A549 (cell line): ENCODE data around the gene HSPB1. TPM values are rescaled to one million over a fixed set of nuclear protein-coding genes. Genes with fewer than 3 reads are reported as not detected.

Source experiments
- ATAC-seq, 2 experiments: fragments of 200-7000 bp in 1 of 2; fragments of >200 bp in 1 of 2; cut with Nextera tagmentation in 1 of 2; cut with Tn5 transposase in 1 of 2; 3 replicates each; pipeline versions ENCODE4 v1.8.0 to v1.9.1; 2018 to 2020; ENCODE audit warnings: mild to moderate bottlenecking in 1 of 2, moderate library complexity in 1 of 2
- CTCF ChIA-PET: fragments of 300-600 bp; sonication (Branson Sonifier 250); formaldehyde crosslinking; extraction: SDS; loops from one replicate; lab custom pipeline; 2021; ENCODE audit warnings: antibody characterized with exemption, inconsistent platforms; lab: Yijun Ruan, JAX
- POLR2A ChIA-PET: fragments of 350-600 bp; formaldehyde crosslinking; extraction: SDS; loops from one replicate; lab custom pipeline; 2021; ENCODE audit warnings: antibody characterized with exemption, inconsistent platforms; lab: Yijun Ruan, JAX
- DNase-seq, 2 experiments: peaks; one replicate each; pipeline versions ENCODE4 v3.0.0 to v3.0.0-alpha.2; 2011 to 2016; ENCODE audit warnings: low read depth in 1 of 2, low spot score in 1 of 2
- FAIRE-seq: peaks from 2 replicates; lab custom pipeline; 2011; peaks lifted over from hg19 to GRCh38; lab: Jason Lieb, UNC
- H3K27ac ChIP-seq, 2 experiments: fragments of >200 bp; sonication (Bioruptor Twin); formaldehyde crosslinking; 3 replicates each; pipeline ENCODE4 v1.5.1; 2016 to 2017
- H3K4me1 ChIP-seq: fragments of >200 bp; sonication (Bioruptor Twin); formaldehyde crosslinking; 3 replicates; pipeline ENCODE4 v1.6.1; 2016
- H3K4me2 ChIP-seq: fragments of >200 bp; sonication (Bioruptor Twin); formaldehyde crosslinking; 3 replicates; pipeline ENCODE4 v1.6.1; 2016
- H3K4me3 ChIP-seq: fragments of >200 bp; sonication (Bioruptor Twin); formaldehyde crosslinking; 3 replicates; pipeline ENCODE4 v1.5.1; 2016
- H3K9me3 ChIP-seq: fragments of >200 bp; sonication (Bioruptor Twin); formaldehyde crosslinking; 3 replicates; pipeline ENCODE4 v1.6.1; 2016
- ATOH8 ChIP-seq: fragments of 250-450 bp; sonication (Bioruptor Pico); IDR thresholded peaks from 2 replicates; pipeline ENCODE4 v1.5.0; 2020; ENCODE audit warnings: low read depth, mild to moderate bottlenecking, moderate library complexity
- BCL3 ChIP-seq: fragments of >200 bp; sonication (Bioruptor Twin); formaldehyde crosslinking; IDR thresholded peaks from 3 replicates; pipeline ENCODE4 v1.6.1; 2016
- BHLHE40 ChIP-seq: IDR thresholded peaks from 2 replicates; pipeline ENCODE4 v1.6.1; 2012; ENCODE audit warnings: low read depth, low read length, inconsistent platforms
- CBX2 ChIP-seq: fragments of 200-600 bp; sonication (generic); IDR thresholded peaks from 2 replicates; pipeline ENCODE4 v1.6.1; 2016; ENCODE audit warnings: low read depth, mild to moderate bottlenecking, borderline replicate concordance
- CBX8 ChIP-seq: fragments of 200-600 bp; sonication (generic); IDR thresholded peaks from 2 replicates; pipeline ENCODE4 v1.6.1; 2016
- E2F6 ChIP-seq: IDR thresholded peaks from 2 replicates; pipeline ENCODE4 v1.6.1; 2012; ENCODE audit warnings: low read depth, borderline replicate concordance
- EHMT2 ChIP-seq: fragments of 200-600 bp; sonication (generic); IDR thresholded peaks from 2 replicates; pipeline ENCODE4 v1.6.1; 2016; ENCODE audit warnings: antibody characterized with exemption, low read depth, mild to moderate bottlenecking, moderate library complexity
- EP300 ChIP-seq, 2 experiments: fragments of >200 bp; sonication (Bioruptor Twin); formaldehyde crosslinking; IDR thresholded peaks; 2 replicates in 1 of 2; 3 replicates in 1 of 2; pipeline ENCODE4 v1.6.1; 2016 to 2017
- ESRRA ChIP-seq: fragments of 150-350 bp; IDR thresholded peaks from 2 replicates; pipeline ENCODE4 v1.6.1; 2014; ENCODE audit warnings: mild to moderate bottlenecking, low read length, borderline replicate concordance
- HDAC2 ChIP-seq: fragments of 200-600 bp; sonication (generic); IDR thresholded peaks from 2 replicates; pipeline ENCODE4 v1.6.1; 2016
- HEYL ChIP-seq: fragments of 250-450 bp; sonication (Bioruptor Pico); IDR thresholded peaks from 2 replicates; pipeline ENCODE4 v1.8.0; 2021; ENCODE audit warnings: mild to moderate bottlenecking, moderate library complexity
- HMGXB4 ChIP-seq: fragments of 250-450 bp; sonication (Bioruptor Pico); IDR thresholded peaks from 2 replicates; pipeline ENCODE4 v1.5.0; 2021; ENCODE audit warnings: mild to moderate bottlenecking, moderate library complexity, borderline replicate concordance
- HOXB5 ChIP-seq: fragments of 250-450 bp; sonication (Bioruptor Pico); IDR thresholded peaks from 2 replicates; pipeline ENCODE4 v1.5.0; 2020; ENCODE audit warnings: mild to moderate bottlenecking, moderate library complexity
- JUN ChIP-seq, 2 experiments: fragments of >200 bp; sonication (Bioruptor Twin); formaldehyde crosslinking; IDR thresholded peaks; 2 replicates in 1 of 2; 3 replicates in 1 of 2; pipeline ENCODE4 v1.6.1; 2016 to 2017
- KDM5A ChIP-seq: fragments of 200-600 bp; sonication (generic); IDR thresholded peaks from 2 replicates; pipeline ENCODE4 v1.6.1; 2016; ENCODE audit warnings: antibody characterized with exemption, mild to moderate bottlenecking
- MAX ChIP-seq: IDR thresholded peaks from 2 replicates; pipeline ENCODE4 v1.6.1; 2012
- MAZ ChIP-seq: fragments of 150-350 bp; IDR thresholded peaks from 2 replicates; pipeline ENCODE4 v1.6.1; 2014; ENCODE audit warnings: antibody characterized with exemption, low read depth, low read length, borderline replicate concordance
- MYC ChIP-seq: IDR thresholded peaks from 2 replicates; pipeline ENCODE4 v1.6.1; 2012; ENCODE audit warnings: mild to moderate bottlenecking, inconsistent platforms, low read length, improper control_type of control experiment, borderline replicate concordance
- NFE2L2 ChIP-seq: fragments of 150-350 bp; conservative IDR thresholded peaks from 2 replicates; pipeline ENCODE4 v1.6.1; 2014; ENCODE audit warnings: low read length
- NPAS2 ChIP-seq: fragments of 250-450 bp; sonication (Bioruptor Pico); IDR thresholded peaks from 2 replicates; pipeline ENCODE4 v1.8.0; 2022; ENCODE audit warnings: mild to moderate bottlenecking, moderate library complexity, borderline replicate concordance
- NR3C1 ChIP-seq: fragments of >200 bp; sonication (Bioruptor Twin); formaldehyde crosslinking; IDR thresholded peaks from 3 replicates; pipeline ENCODE4 v1.6.1; 2017
- PHF8 ChIP-seq: fragments of 200-600 bp; sonication (generic); IDR thresholded peaks from 2 replicates; pipeline ENCODE4 v1.6.1; 2016; ENCODE audit warnings: low read depth, mild to moderate bottlenecking, antibody characterized with exemption, moderate library complexity, borderline replicate concordance
- POLR2A ChIP-seq: IDR thresholded peaks from 2 replicates; pipeline ENCODE4 v1.6.1; 2012; ENCODE audit warnings: mild to moderate bottlenecking, low read length
- RARB ChIP-seq: fragments of 250-450 bp; sonication (Bioruptor Pico); IDR thresholded peaks from 2 replicates; pipeline ENCODE4 v1.8.0; 2021; ENCODE audit warnings: mild to moderate bottlenecking, moderate library complexity
- REST ChIP-seq: fragments of 200-600 bp; sonication (generic); IDR thresholded peaks from 2 replicates; pipeline ENCODE4 v1.6.1; 2016; ENCODE audit warnings: antibody characterized with exemption, mild to moderate bottlenecking, moderate library complexity
- RFX5 ChIP-seq: fragments of 450-650 bp; IDR thresholded peaks from 2 replicates; pipeline ENCODE4 v1.7.1; 2014; ENCODE audit warnings: antibody characterized with exemption, mild to moderate bottlenecking, moderate library complexity
- TFCP2L1 ChIP-seq: fragments of 250-450 bp; sonication (Bioruptor Pico); IDR thresholded peaks from 2 replicates; pipeline ENCODE4 v1.5.0; 2021; ENCODE audit warnings: mild to moderate bottlenecking
- TP53 ChIP-seq: fragments of 250-450 bp; sonication (Bioruptor Pico); IDR thresholded peaks from 2 replicates; pipeline ENCODE4 v1.5.0; 2021; ENCODE audit warnings: mild to moderate bottlenecking, moderate library complexity
- ZFP36 ChIP-seq: fragments of 450-650 bp; IDR thresholded peaks from 2 replicates; pipeline ENCODE4 v1.6.1; 2014; ENCODE audit warnings: borderline replicate concordance; ENCODE audit not compliant: partially characterized antibody
- ZNF302 ChIP-seq: fragments of 250-450 bp; sonication (Bioruptor Pico); IDR thresholded peaks from 2 replicates; pipeline ENCODE4 v1.9.0; 2021; ENCODE audit warnings: inconsistent platforms, mild to moderate bottlenecking, moderate library complexity
- WGBS: methylation state at CpG from one replicate; pipeline ENCODE4 v1.1.6; 2017; ENCODE audit errors: missing lambda C conversion rate; 5-methylcytosine and 5-hydroxymethylcytosine counted together
- polyA plus RNA-seq, 4 experiments: library from polyadenylated mRNA; depleted of rRNA in 3 of 4; stranded (reverse); fragments of >200 nt; fragmentation: RNase III in 1 of 4; extraction: RNeasy Plus Mini Kit Qiagen cat#74134 plus additional on column Dnase treatment in 1 of 4; gene quantifications; 2 replicates in 3 of 4; 3 replicates in 1 of 4; pipeline ENCODE4 v1.2.3, GENCODE V29; 2011 to 2017

Gene HSPB1
- polyA plus RNA-seq, 2 of the 4 experiments (the other 2 are of a cell fraction): 209 to 620 TPM

GRCh38 chr7:76317782-76318487 is 15.5 kb downstream of the HSPB1 start:
- peak; percentile 84 to 91 for ATAC-seq
- H3K4me3 ChIP-seq: peak overlapping the region; percentile 55
- WGBS: 1% methylated on average over 20 of the region's 50 CpGs
- peaks cover 33% of the 10 kb centered on the region for H3K4me1 ChIP-seq
- H3K4me2 ChIP-seq: peak overlapping the region; percentile 79
- H3K27ac ChIP-seq: peak overlapping the region; percentile 85 to 94
- ChIA-PET POLR2A (interaction anchor here (0.7 to 2.8 kb wide), 15 partner anchors 9 to 149 kb away, joined by 3 to 23 read pairs (median 5); partner anchors contain the start of genes HSPB1 and YWHAG), CTCF (interaction anchor here (0.6 to 27.1 kb wide), 10 partner anchors 13 to 151 kb away, joined by 3 to 764 read pairs (median 13); partner anchors contain the start of genes HSPB1 and YWHAG)
- DNase-seq: peak; percentile 96 to 99
- no peak for FAIRE-seq
- TF ChIP-seq HMGXB4: no peak
- TF ChIP-seq EHMT2: no peak
- no peak for TF ChIP-seq NR3C1
- peak; percentile 54; the same call in 2 of the 3 replicates for TF ChIP-seq BCL3
- no peak for TF ChIP-seq ZNF302 (CRISPR knock-in tag)
- TF ChIP-seq POLR2A: peak; percentile 79
- 0 out of 2 replicates have a peak, but pooled peaks have one; percentile 62 for TF ChIP-seq RARB (CRISPR knock-in tag)
- TF ChIP-seq TFCP2L1 (CRISPR knock-in tag): peak; percentile 68; the same call in 1 of the 2 replicates
- TF ChIP-seq CBX2: no peak
- TF ChIP-seq REST: no peak; the same call in 1 of the 2 replicates
- TF ChIP-seq MAZ: no peak
- no peak for TF ChIP-seq HDAC2
- TF ChIP-seq E2F6: peak; percentile 81
- peak; percentile 47 for TF ChIP-seq MAX
- no peak for TF ChIP-seq KDM5A
- no peak for TF ChIP-seq ATOH8
- TF ChIP-seq CBX8: no peak
- TF ChIP-seq NPAS2 (CRISPR knock-in tag): no peak
- TF ChIP-seq BHLHE40: no peak
- no peak for TF ChIP-seq MYC
- peak; percentile 48; the same call in 1 of the 2 replicates for TF ChIP-seq PHF8
- 0 out of 2 replicates have a peak, but pooled peaks have one; percentile 29 for TF ChIP-seq TP53 (CRISPR knock-in tag)
- TF ChIP-seq EP300 (IDR thresholded peaks at IDR 0.05): no peak
- peak; percentile 33 to 65; a peak in 4 of 5 replicates for TF ChIP-seq JUN (IDR thresholded peaks at IDR 0.05)
- peak; percentile 99 for TF ChIP-seq RFX5
- TF ChIP-seq ZFP36: no peak
- no peak for TF ChIP-seq ESRRA
- no peak for TF ChIP-seq HEYL
- TF ChIP-seq HOXB5 (CRISPR knock-in tag): no peak
- TF ChIP-seq NFE2L2: no peak
- TF ChIP-seq, all 56 proteins: peak for 10
- H3K9me3 ChIP-seq: no peaks in the 10 kb centered on the region
